HepG2 (cell line): ENCODE results near the gene B3GNT5.

Experiments used
- CHD2 ChIP-seq: IDR thresholded peaks from 2 replicates; pipeline ENCODE4 v1.6.1; 2011; ENCODE audit warnings: low read depth, low read length, improper control_type of control experiment
- ELF1 ChIP-seq: sonication (generic); formaldehyde crosslinking; IDR thresholded peaks from 2 replicates; pipeline ENCODE4 v1.4.0; 2020; ENCODE audit warnings: missing genetic modification reagents
- HINFP ChIP-seq: sonication (generic); formaldehyde crosslinking; IDR thresholded peaks from 2 replicates; pipeline ENCODE4 v1.4.0; 2020; ENCODE audit warnings: low read depth, mild to moderate bottlenecking, missing genetic modification reagents
- JUND ChIP-seq: sonication (generic); formaldehyde crosslinking; IDR thresholded peaks from 2 replicates; pipeline ENCODE4 v1.8.0; 2022; ENCODE audit warnings: mild to moderate bottlenecking, missing genetic modification reagents
- NBN ChIP-seq: fragments of 450-650 bp; conservative IDR thresholded peaks from 2 replicates; pipeline ENCODE4 v1.6.1; 2017
- NFKBIZ ChIP-seq: IDR thresholded peaks from 2 replicates; pipeline ENCODE4 v1.6.1; 2018; ENCODE audit warnings: missing genetic modification reagents, missing compliant biosample characterization
- NR2C2 ChIP-seq: sonication (generic); formaldehyde crosslinking; IDR thresholded peaks from 2 replicates; pipeline ENCODE4 v1.4.0; 2020; ENCODE audit warnings: missing genetic modification reagents, mild to moderate bottlenecking, moderate library complexity, borderline replicate concordance
- ZNF430 ChIP-seq: sonication (generic); formaldehyde crosslinking; IDR thresholded peaks from 2 replicates; pipeline ENCODE4 v1.9.0; 2021; ENCODE audit warnings: mild to moderate bottlenecking, missing genetic modification reagents
- ZNF746 ChIP-seq: sonication (generic); formaldehyde crosslinking; IDR thresholded peaks from 2 replicates; pipeline ENCODE4 v1.8.0; 2022; ENCODE audit warnings: mild to moderate bottlenecking, missing genetic modification reagents
- ZNF773 ChIP-seq: sonication (generic); formaldehyde crosslinking; IDR thresholded peaks from 2 replicates; pipeline ENCODE4 v1.4.0; 2020; ENCODE audit warnings: missing genetic modification reagents, borderline replicate concordance
- TF ChIP-seq, protein P1 (sequence below): sonication (generic); formaldehyde crosslinking; IDR thresholded peaks from 2 replicates; pipeline ENCODE4 v1.5.0; 2020; ENCODE audit warnings: mild to moderate bottlenecking, missing genetic modification reagents, moderate library complexity
- TF ChIP-seq, protein P2 (sequence below): sonication (generic); formaldehyde crosslinking; IDR thresholded peaks from 2 replicates; pipeline ENCODE4 v1.5.1; 2020; ENCODE audit warnings: mild to moderate bottlenecking, missing genetic modification reagents, moderate library complexity

DNA sequence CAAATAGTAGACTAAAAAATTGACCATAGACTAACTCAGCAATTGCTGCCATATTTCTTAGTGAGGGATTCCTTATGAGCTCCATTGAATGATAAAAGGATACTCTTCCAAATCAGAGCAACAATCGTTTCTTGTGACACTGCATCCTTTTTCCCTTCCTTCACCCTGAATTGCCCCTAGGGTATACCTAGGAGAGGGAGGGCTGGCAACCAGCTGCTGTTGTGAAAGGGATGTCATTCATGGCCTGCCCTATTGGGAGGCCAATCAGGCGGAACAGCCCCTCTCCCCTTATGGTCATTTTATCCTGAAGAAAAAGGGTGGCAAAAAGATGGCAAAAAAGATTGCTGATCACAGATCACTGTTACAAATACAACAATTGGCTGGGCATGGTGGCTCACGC, 26.3 kb downstream of the B3GNT5 start:
- TF ChIP-seq NFKBIZ (no peak), ZNF773 (CRISPR knock-in tag) (no peak), HINFP (no peak), NBN (no peak), ZNF746 (CRISPR knock-in tag) (no peak), CHD2 (no peak), JUND (CRISPR knock-in tag) (no peak), ELF1 (no peak), NR2C2 (CRISPR knock-in tag) (no peak), ZNF430 (CRISPR knock-in tag) (no peak)
- TF ChIP-seq, protein P1, sequence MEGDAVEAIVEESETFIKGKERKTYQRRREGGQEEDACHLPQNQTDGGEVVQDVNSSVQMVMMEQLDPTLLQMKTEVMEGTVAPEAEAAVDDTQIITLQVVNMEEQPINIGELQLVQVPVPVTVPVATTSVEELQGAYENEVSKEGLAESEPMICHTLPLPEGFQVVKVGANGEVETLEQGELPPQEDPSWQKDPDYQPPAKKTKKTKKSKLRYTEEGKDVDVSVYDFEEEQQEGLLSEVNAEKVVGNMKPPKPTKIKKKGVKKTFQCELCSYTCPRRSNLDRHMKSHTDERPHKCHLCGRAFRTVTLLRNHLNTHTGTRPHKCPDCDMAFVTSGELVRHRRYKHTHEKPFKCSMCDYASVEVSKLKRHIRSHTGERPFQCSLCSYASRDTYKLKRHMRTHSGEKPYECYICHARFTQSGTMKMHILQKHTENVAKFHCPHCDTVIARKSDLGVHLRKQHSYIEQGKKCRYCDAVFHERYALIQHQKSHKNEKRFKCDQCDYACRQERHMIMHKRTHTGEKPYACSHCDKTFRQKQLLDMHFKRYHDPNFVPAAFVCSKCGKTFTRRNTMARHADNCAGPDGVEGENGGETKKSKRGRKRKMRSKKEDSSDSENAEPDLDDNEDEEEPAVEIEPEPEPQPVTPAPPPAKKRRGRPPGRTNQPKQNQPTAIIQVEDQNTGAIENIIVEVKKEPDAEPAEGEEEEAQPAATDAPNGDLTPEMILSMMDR (CRISPR knock-in tag) = no peak
- TF ChIP-seq, protein P2, sequence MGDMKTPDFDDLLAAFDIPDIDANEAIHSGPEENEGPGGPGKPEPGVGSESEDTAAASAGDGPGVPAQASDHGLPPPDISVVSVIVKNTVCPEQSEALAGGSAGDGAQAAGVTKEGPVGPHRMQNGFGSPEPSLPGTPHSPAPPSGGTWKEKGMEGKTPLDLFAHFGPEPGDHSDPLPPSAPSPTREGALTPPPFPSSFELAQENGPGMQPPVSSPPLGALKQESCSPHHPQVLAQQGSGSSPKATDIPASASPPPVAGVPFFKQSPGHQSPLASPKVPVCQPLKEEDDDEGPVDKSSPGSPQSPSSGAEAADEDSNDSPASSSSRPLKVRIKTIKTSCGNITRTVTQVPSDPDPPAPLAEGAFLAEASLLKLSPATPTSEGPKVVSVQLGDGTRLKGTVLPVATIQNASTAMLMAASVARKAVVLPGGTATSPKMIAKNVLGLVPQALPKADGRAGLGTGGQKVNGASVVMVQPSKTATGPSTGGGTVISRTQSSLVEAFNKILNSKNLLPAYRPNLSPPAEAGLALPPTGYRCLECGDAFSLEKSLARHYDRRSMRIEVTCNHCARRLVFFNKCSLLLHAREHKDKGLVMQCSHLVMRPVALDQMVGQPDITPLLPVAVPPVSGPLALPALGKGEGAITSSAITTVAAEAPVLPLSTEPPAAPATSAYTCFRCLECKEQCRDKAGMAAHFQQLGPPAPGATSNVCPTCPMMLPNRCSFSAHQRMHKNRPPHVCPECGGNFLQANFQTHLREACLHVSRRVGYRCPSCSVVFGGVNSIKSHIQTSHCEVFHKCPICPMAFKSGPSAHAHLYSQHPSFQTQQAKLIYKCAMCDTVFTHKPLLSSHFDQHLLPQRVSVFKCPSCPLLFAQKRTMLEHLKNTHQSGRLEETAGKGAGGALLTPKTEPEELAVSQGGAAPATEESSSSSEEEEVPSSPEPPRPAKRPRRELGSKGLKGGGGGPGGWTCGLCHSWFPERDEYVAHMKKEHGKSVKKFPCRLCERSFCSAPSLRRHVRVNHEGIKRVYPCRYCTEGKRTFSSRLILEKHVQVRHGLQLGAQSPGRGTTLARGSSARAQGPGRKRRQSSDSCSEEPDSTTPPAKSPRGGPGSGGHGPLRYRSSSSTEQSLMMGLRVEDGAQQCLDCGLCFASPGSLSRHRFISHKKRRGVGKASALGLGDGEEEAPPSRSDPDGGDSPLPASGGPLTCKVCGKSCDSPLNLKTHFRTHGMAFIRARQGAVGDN (CRISPR knock-in tag) = no peak
